C4-2B (cell line): ENCODE data around the gene POLN.

Experiments
- CTCF ChIP-seq: fragments of 450-650 bp; conservative IDR thresholded peaks from 2 replicates; pipeline ENCODE4 v1.5.1; 2017; ENCODE audit warnings: mild to moderate bottlenecking
- ZFX ChIP-seq: fragments of 450-650 bp; IDR thresholded peaks from 2 replicates; pipeline ENCODE4 v1.6.1; 2017

DNA sequence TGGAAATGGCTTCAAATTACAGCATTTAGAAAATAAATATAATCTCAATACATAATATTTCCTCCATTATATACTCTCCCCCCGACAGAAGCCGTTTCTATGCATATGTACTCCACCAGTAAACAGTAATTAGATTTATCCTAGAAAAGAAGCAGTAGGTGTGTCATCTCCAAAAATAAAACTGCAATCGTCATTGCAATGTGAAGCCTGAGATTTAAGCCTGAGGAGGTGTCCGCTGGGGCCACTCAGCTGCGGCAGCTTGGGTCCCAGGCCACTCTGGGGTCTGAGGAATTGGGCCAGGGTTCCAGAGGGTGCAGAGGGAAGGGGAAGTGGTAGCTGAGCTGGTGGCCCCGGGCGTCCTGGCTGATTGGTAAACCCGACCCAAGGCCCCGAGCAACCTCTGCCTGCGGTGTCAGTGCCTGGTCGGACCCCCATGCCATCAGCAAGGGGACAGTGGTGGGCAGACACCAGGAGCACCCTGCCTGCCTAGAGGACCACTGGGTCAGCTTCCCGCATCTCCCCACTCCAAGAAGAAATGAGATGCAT is 27.8 kb upstream of the POLN start:
- TF ChIP-seq CTCF (no peak), ZFX (no peak)
